Measurements from ENCODE around the gene GOLGA8B.
"Not testable (repeated sequence)": the region's sequence is repeated elsewhere in the genome, so short reads cannot be mapped to it uniquely, and the experiment has no call there.

The GOLGA8B gene, protein sequence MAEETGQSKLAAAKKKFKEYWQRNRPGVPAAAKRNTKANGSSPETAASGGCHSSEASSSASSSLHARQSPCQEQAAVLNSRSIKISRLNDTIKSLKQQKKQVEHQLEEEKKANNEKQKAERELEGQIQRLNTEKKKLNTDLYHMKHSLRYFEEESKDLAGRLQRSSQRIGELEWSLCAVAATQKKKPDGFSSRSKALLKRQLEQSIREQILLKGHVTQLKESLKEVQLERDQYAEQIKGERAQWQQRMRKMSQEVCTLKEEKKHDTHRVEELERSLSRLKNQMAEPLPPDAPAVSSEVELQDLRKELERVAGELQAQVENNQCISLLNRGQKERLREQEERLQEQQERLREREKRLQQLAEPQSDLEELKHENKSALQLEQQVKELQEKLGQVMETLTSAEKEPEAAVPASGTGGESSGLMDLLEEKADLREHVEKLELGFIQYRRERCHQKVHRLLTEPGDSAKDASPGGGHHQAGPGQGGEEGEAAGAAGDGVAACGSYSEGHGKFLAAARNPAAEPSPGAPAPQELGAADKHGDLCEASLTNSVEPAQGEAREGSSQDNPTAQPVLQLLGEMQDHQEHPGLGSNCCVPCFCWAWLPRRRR

DNA sequence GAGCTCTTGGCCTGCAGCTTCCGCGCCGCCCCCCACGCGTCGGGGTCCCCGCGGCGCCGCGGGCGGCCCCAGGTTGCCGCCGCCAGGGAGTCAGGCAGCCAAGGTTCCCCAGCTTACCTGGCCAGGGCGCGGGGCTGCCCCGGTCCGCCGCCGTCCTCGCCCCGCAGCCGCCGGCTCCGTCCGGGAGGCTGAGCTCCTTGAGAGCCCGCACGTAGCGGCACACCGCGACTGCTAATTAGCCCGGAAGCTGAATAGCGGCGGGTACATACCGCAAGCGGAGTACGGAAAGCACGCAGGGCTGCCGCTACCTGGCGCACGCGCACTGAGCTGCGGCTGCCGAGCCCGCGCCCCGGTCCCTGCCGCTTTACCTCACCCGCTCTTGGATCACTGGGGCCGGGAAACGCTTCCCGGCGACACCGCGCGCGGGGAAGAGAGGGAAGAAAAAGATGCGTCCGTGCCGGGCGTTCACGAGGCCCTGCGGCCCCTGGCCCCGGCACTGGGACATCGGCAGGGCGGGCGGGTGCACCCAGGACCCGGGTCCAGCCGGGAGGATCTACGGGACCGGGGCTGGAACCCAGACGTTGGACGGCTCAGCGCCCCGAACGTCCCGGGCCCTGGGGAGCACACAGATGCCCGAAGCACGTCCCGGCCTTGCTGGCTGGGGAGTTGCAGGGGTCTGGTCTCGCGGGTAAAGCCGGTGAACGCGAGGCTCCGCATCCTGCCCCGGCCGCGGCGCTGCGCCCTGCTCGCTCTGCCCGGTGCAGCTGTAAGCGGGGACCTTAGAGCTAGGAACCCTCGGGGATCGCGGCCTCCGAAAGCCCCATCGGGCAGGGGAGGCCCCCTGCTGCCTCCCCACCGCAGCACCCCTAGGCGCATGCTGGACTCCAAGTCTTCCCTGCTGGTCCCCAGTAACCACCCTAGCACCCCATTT lies at the start of gene GOLGA8B:
Gene GOLGA8B, minus strand, starts transcription at position 253 of the 931 bp plus-strand sequence. CDS start 47,739 bp downstream, outside the sequence.
- DNase-seq: peak; percentile 52

DNA sequence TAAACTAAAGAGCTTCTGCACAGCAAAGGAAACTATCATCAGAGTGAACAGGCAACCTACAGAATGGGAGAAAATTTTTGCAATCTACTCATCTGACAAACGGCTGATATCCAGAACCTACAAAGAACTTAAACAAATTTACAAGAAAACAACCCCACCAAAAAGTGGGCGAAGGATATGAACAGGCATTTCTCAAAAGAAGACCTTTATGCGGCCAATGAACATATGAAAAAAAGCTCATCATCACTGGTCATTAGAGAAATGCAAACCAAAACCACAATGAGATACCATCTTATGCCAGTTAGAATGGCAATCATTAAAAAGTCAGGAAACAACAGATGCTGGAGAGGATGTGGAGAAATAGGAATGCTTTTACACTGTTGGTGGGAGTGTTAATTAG lies 49.7 kb upstream of the GOLGA8B start:
- DNase-seq: not testable (repeated sequence)

DNA sequence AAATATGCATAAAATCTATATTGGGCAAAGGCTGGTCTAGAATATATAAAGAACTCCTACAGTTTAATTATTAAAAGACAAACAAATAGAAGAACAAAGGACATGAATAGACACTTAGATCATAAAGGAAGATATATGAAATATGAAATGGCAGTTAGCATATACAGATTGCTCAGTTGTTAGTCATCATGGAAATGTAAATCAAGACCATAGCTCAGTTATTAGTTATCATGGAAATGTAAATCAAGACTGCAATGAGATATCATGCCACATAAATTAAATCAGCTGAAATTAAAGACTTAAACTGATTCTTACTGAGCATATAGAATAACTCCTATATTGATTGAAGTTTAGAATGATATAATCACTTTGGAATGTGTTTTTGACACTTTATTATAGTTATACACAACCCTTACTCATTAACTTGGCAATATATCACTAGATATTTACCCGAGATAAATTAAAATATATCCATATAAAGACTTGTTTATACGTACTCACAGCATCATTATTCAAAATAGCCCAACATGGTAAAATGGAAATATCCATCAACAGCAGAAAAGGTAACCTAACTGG lies 45.2 kb upstream of the GOLGA8B start:
- DNase-seq: no peak

DNA sequence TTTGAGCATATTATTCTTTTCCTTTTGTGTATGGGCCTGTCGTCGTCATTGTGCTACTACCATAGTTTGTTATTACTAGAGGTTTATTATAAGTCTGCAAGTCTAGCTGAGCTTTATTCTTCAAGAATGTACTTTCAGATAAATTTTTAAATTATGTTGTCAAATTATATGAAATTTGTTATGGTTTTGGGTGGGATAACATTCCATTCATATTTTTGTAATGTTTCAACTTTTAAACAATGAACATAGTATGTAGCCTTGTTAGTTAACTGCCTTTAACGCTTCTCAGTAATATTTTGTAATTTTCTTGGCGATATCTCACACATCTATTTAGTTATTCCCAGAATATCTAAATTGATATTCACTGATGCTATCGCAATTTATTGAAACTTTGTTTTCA lies 41.6 kb upstream of the GOLGA8B start:
- no peak for DNase-seq

- DNase-seq: no peak
These were observed 38.2 kb upstream of the GOLGA8B start for GRCh38 chr15:34621675-34622074.

GRCh38 chr15:34620814-34621213 lies 37.4 kb upstream of the GOLGA8B start:
- DNase-seq: no peak

- DNase-seq: no peak
These were observed 36.7 kb upstream of the GOLGA8B start for GRCh38 chr15:34620142-34620541.

GRCh38 chr15:34619151-34619550 lies 35.7 kb upstream of the GOLGA8B start:
- no peak for DNase-seq

- DNase-seq: no peak
These were observed 34.6 kb upstream of the GOLGA8B start for GRCh38 chr15:34618073-34618472.

DNA sequence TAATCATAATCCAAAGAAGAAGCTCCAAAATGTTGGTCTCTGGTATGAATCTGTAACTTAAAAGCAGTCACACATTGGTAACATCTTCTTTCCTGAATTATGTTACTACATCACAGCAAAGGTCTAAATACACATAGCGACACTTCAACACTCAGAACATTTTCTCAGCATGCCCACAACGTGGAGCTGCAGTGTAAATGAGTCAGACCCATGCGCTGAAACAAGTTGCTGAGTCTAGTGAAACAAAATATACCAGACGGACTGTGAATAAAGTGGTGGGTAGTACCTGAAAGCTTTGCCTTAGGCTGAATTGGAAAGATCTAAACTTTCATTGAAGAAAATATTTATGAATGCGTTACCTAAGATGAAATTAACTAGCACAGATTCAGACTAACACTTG lies 33.2 kb upstream of the GOLGA8B start:
- no peak for DNase-seq

DNA sequence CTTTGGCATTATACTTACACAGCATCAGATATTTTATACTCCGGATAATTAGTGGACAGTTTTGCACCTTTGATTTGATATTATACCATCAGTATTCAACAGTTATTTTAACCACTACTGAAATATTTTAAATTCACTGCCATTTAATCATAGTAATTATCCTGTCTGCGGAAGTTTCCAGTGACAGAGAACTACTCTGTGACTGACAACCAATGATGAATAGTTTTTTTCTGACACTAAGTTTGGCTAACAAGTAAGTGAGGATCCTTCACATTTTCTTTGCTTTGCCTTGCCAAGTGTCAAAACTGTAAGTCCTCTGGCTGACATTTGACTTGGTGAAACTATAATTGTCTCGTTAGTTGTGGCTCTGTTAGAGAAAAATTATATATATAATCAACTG lies 30.5 kb upstream of the GOLGA8B start:
- no peak for DNase-seq

DNA sequence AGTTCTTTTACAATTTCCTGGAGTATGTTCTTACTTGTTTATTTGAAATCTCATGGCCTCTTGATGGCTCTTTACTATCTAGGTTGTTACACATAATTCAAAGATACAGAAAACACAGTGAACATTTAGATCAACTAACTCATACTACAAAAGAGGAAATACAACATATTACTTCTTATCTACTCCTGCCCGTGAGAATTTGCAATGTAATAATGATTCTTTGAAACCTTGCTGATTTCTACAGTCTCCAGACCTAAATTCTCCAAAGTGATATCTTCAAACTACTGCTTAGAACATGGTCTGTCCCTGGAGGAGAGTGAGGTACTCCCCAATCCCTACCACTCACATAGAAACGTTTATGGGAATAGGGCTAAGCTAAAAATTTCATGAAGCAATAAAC lies 29.9 kb upstream of the GOLGA8B start:
- DNase-seq: no peak

- no peak for DNase-seq
These were observed 26.9 kb upstream of the GOLGA8B start for GRCh38 chr15:34610354-34610753.

GRCh38 chr15:34609102-34610057 lies 25.9 kb upstream of the GOLGA8B start:
- DNase-seq: no peak

DNA sequence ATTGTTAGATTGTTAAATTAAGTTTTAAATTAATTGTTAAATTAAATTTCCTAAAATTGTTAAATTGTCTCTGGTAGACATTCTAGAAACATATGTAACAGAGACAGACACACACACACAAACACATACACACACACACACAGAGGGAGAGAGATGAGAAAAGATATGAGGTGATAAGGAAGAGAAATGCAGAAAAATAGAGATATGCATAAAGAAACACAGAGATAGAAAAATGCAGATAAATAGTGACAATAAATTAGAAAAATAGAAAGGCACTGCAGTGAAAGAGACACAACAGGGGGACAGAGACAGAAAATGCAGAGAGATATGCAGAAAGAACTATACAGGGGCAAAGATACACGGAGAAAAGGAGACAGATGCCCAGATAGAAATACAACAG lies 25.1 kb upstream of the GOLGA8B start:
- DNase-seq: no peak

- DNase-seq: no peak
These were observed 24.4 kb upstream of the GOLGA8B start for GRCh38 chr15:34607832-34608231.

DNA sequence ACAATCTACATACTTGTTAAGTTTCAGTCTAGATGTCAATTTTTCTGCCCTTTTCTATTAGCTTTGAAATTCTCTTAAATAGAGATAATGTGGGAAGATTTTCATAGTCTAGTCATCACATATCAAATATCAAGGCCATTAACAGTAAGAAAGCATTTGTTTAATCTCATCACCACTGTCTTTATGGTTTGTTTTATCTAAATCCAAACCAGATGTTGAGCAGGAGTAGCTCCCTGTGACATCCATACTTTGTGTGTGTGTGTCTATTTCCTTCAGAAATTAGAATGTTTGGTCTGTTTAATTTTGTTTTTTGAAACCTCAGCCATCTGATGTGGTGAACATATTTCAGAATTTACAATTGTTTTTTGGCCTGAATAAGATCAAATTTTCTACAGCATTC lies 23.1 kb upstream of the GOLGA8B start:
- no peak for DNase-seq

GRCh38 chr15:34606131-34606530 lies 22.7 kb upstream of the GOLGA8B start:
- DNase-seq: no peak

DNA sequence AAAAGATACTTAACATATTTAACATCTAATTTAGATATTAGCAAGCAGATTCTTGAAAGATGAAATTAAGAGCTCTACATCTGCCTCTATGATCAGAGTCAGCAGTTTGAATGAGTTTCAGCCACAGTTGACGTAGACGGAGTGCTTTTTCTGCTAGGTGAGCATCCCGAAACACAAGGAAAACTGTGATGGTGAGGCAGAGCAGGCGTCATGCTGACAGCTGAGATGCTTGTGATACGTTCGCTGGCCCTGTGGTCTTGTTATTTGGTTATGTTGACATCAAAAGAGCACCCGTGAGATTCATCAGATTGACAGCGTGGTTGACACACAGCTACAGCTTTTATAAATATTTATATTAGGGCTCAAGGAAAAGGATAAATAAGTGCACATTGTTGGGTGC lies 19.6 kb upstream of the GOLGA8B start:
- no peak for DNase-seq

GRCh38 chr15:34600923-34601322 lies 17.5 kb upstream of the GOLGA8B start:
- DNase-seq: no peak

DNA sequence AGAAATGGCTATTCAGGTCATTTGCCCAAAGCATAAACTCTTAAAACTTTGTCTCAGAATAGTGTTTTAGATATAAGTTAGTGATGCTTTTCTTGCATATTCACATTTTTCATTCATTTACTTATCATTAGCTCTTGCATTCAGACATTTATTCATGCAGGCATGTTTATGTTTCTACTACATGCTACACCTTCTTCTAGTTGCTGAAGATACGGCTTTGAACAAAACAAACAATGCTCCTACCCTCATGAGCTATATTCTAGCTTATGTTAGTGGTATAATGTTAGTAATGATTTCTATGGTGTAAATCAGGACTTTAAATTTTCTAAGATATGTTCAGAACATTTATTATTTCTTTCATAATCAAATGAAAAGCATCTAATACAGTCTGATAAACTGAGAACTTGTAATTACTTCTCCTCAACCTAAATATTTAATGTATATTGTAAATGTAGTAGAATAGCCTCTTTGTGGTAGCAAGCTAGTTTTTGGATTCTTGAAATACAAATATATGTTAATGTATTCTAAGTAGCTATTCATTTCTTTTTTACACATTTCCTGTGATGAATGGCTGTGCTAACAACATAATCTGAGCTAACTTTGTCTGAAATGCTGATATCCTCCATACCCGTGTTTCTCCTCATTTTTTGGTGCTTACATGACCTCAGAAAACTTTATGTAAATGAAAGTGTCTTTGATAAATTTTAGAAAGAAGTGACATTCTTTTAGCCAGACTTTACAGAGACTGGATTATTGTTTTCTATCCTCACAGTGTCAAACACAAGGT lies 15.5 kb upstream of the GOLGA8B start:
- DNase-seq: no peak

All from NCI-H1436 (cell line).